ENCODE results near the gene SUSD6.
"Not testable (repeated sequence)": the region's sequence is repeated elsewhere in the genome, so short reads cannot be mapped to it uniquely, and the experiment has no call there.

Gene SUSD6

DNA sequence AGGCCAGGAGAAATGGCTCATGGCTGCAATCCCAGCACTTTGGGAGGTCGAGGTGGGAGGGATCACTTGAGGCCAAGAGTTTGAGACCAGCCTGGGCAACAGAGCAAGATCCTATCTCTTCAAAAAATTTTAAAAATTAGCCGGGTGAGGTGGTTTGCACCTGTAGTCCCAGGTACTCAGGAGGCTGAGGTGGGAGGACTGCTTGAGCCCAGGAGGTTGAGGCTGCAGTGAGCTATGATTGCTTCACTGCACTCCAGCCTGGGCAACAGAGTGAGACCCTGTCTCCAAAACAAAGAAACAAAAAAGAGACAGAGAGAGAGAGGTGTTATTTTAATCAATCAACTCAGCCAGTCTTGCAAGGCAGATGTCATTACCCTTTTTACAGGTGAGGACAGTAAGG is 107.2 kb downstream of the SUSD6 start:
- not testable (repeated sequence) for H3K9me3 ChIP-seq (ENCODE audit: control insufficient read depth, low read length); H3K27me3 ChIP-seq (ENCODE audit: control insufficient read depth, insufficient read depth, low read length); H3K36me3 ChIP-seq (ENCODE audit: control insufficient read depth, insufficient read depth, low read length); H3K4me3 ChIP-seq (ENCODE audit: low read length); H3K9ac ChIP-seq (ENCODE audit: low read length)
- peaks cover 20% of the 10 kb centered on the region for H3K4me1 ChIP-seq (ENCODE audit: control insufficient read depth, insufficient read depth, low read length)

DNA sequence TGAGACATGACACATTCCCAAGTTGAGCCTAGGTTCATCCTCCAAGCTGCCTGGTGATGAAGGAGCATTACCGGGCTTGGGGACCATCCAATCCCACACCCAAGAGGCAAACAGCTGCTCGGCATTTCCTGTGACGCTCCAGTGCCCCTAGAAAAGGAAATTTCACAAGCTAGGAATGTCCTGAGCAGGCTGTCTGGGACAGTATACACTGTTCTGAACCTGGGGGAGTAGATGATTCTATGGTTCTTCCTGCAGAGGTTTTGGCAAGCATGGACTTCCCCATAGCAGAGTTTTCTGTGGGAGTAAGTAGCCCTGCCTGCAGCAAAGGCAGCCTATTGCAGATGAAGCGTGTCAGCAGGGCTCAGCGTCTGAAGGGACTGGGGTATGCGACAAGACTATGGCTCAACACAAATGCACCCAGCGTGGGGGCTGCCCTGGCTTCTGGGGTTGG is 108.1 kb downstream of the SUSD6 start:
- Histone ChIP-seq H3K9me3 (ENCODE audit: control insufficient read depth, low read length) (no peaks in the 10 kb centered on the region), H3K9ac (ENCODE audit: low read length) (no peak overlapping the region), H3K4me3 (ENCODE audit: low read length) (no peak overlapping the region), H3K36me3 (ENCODE audit: control insufficient read depth, insufficient read depth, low read length) (no peaks in the 10 kb centered on the region), H3K4me1 (ENCODE audit: control insufficient read depth, insufficient read depth, low read length) (peaks cover 12% of the 10 kb centered on the region), H3K27me3 (ENCODE audit: control insufficient read depth, insufficient read depth, low read length) (no peaks in the 10 kb centered on the region)

DNA sequence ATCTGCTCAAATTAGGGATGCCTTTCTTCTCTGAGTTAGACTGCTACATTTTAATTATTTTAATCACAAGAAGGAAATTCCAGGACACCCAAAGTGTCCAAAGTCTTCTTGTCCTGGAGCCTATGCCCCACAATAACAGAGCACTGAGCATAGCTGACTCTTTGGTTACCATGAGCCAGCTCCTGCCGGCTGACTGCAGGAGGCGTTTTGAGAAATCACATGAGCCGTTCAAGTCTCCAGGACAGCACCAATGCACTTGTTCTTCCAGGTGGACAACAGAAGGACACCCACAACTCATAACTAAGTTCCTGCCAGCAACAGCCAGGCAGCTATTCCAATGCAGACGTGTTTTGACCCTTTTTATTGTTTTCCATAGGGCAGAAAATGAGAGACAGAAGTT is 109.5 kb downstream of the SUSD6 start:
- Histone ChIP-seq H3K4me3 (ENCODE audit: low read length) (no peak overlapping the region), H3K4me1 (ENCODE audit: control insufficient read depth, insufficient read depth, low read length) (peaks cover 10% of the 10 kb centered on the region), H3K27me3 (ENCODE audit: control insufficient read depth, insufficient read depth, low read length) (no peaks in the 10 kb centered on the region), H3K9me3 (ENCODE audit: control insufficient read depth, low read length) (no peaks in the 10 kb centered on the region), H3K36me3 (ENCODE audit: control insufficient read depth, insufficient read depth, low read length) (no peaks in the 10 kb centered on the region), H3K9ac (ENCODE audit: low read length) (no peak overlapping the region)

DNA sequence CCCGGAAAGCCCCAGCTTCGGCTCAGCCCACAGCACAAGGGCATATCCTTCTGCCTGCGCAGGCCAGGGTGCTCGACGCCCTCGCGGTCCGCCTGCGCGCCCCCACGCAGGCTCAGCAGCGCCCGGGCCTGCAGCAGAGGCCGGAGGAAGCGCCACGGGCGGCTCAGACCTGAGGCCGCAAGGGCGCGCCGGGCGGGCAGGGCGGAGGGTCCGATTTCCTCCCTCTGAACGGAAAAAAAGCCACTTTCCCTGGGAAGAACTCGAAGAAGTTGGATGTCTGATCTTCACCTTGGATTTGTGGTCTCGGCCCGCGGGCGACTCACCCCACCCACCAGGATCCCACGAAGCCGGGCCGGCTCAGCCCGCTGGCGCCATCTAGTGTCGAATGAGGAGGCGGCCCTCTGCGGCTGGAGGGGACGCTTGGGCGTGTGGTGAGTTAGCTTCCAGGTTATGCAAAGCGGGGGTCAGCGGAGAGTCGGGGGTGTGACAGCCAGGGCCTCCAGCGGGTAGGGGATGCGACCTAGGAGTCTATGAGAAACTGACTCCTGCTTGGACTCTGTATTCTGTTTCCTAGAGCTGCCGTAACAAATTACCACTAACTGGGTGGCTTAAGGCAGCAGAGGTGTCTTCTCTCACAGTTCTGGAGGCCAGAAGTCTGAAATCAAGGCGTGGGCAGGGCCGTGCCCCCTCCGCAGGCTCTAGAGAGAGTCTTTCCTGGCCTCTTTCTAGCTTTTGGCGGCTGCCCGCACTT is 115.5 kb downstream of the SUSD6 start:
- H3K9ac ChIP-seq (ENCODE audit: low read length), result peak overlapping the region; percentile 73

DNA sequence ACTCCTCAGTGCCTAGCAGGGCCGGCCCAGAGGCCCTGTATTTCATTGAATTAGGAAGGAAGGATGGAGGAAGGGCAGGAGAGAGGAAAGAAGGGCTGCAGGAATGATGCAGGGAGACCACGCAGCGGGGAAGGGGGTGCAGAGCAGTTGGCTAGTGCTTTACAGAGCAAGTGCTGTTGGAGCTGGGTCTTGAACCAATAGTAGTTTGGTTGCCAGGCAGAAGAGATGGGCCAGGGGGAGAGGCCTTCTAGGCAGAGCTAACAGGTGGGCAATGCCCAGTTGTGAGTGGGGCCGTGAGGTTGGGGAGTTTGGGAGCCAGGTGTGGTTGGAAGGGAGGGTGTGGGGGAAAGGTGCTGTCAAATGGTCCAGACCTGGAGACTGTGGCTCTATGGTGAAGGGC is 116.5 kb downstream of the SUSD6 start:
- Histone ChIP-seq H3K4me3 (ENCODE audit: low read length) (no peak overlapping the region), H3K9ac (ENCODE audit: low read length) (no peak overlapping the region), H3K4me1 (ENCODE audit: control insufficient read depth, insufficient read depth, low read length) (peaks cover 11% of the 10 kb centered on the region), H3K27me3 (ENCODE audit: control insufficient read depth, insufficient read depth, low read length) (no peaks in the 10 kb centered on the region), H3K9me3 (ENCODE audit: control insufficient read depth, low read length) (no peaks in the 10 kb centered on the region), H3K36me3 (ENCODE audit: control insufficient read depth, insufficient read depth, low read length) (no peaks in the 10 kb centered on the region)

More for the DNA sequence above, 115.5 kb downstream of the SUSD6 start:
- Histone ChIP-seq H3K4me3 (ENCODE audit: low read length) (peak overlapping the region; percentile 50), H3K4me1 (ENCODE audit: control insufficient read depth, insufficient read depth, low read length) (peaks cover 11% of the 10 kb centered on the region), H3K27me3 (ENCODE audit: control insufficient read depth, insufficient read depth, low read length) (no peaks in the 10 kb centered on the region), H3K36me3 (ENCODE audit: control insufficient read depth, insufficient read depth, low read length) (no peaks in the 10 kb centered on the region), H3K9me3 (ENCODE audit: control insufficient read depth, low read length) (no peaks in the 10 kb centered on the region)

DNA sequence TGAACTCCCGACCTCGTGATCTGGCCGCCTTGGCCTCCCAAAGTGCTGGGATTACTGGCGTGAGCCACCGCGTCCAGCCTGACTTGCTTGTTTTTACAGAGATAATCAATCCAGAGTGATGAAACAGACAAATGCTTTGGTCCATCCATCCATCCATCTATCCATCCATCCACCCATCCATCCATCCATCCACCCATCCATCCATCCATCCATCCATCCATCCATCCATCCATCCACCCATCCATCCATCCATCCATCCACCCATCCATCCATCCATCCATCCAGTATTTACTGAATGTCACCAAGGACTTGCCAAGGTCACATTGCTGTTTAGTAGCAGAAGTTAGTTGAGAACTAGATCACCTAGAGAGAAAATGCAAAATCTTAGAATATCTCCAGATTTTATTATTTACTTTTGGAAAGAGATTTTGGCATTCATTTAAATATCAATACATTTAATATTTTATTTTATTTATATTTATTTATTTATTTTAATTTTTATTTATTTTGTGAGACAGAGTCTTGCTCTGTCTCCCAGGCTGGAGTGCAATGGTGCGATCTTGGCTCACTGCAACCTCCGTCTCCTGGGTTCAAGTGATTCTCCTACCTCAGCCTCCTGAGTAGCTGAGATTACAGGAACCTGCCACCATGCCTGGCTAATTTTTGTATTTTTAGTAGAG is 120.7 kb downstream of the SUSD6 start:
- H3K9ac ChIP-seq (ENCODE audit: low read length); H3K36me3 ChIP-seq (ENCODE audit: control insufficient read depth, insufficient read depth, low read length); H3K9me3 ChIP-seq (ENCODE audit: control insufficient read depth, low read length); H3K4me3 ChIP-seq (ENCODE audit: low read length); H3K4me1 ChIP-seq (ENCODE audit: control insufficient read depth, insufficient read depth, low read length); H3K27me3 ChIP-seq (ENCODE audit: control insufficient read depth, insufficient read depth, low read length): not testable (repeated sequence)

DNA sequence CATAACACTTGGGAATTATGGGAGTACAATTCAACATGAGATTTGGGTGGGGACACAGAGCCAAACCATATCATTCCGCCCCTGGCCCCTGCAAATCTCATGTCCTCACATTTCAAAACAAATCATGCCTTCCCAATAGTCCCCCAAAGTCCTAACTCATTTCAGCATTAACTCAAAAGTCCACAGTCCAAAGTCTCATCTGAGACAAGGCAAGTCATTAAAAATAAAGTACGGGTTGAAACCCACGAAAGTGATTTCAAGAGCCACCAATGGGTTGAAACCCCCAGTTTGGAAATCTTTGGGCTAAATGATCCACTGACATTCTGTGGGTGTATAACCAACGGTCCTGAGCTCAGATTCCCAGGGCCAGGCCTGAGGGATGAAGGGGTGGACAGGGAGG is 125.0 kb downstream of the SUSD6 start:
- H3K9me3 ChIP-seq (ENCODE audit: control insufficient read depth, low read length); H3K36me3 ChIP-seq (ENCODE audit: control insufficient read depth, insufficient read depth, low read length); H3K4me3 ChIP-seq (ENCODE audit: low read length); H3K27me3 ChIP-seq (ENCODE audit: control insufficient read depth, insufficient read depth, low read length); H3K9ac ChIP-seq (ENCODE audit: low read length); H3K4me1 ChIP-seq (ENCODE audit: control insufficient read depth, insufficient read depth, low read length): not testable (repeated sequence)

DNA sequence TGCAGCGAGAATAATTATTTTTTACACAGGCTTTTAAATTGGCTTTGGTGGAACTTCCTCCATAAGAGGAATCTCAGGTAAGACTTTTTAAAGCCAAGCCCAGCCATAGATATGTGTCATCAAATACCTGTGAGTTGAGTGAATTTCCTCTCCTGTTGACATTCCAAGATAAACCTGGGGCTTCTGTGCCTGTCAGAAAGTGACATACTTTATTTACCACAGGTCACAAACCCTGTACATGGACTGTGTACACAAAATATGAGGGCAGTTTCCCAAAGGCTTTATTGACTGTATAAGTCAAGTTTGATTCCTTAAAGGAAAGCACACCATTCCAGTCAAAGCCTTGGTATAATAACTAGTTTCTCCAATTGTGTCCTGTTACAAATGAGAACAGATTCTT is 129.7 kb downstream of the SUSD6 start:
- Histone ChIP-seq H3K9me3 (ENCODE audit: control insufficient read depth, low read length) (no peaks in the 10 kb centered on the region), H3K4me3 (ENCODE audit: low read length) (no peak overlapping the region), H3K27me3 (ENCODE audit: control insufficient read depth, insufficient read depth, low read length) (no peaks in the 10 kb centered on the region), H3K4me1 (ENCODE audit: control insufficient read depth, insufficient read depth, low read length) (no peaks in the 10 kb centered on the region), H3K36me3 (ENCODE audit: control insufficient read depth, insufficient read depth, low read length) (no peaks in the 10 kb centered on the region), H3K9ac (ENCODE audit: low read length) (no peak overlapping the region)

DNA sequence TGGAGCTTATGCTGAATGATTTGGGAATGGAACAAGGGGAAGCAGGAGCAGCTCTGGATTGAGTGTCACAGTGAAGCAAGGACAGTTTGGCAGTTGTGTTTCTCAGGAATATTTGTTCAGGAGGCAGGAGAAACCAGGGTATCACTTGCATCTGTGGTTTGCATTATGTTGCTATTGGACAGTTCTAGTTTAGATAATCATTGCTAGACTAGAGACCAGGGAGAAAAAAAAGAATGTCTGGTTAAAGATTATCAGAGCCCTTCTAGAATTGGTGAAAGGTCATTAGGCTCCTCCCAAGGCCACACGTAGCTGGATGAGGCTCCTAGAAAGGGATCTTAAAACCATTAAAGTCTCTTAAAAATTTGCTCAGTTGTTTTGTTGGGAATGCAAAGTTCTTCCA is 138.6 kb downstream of the SUSD6 start:
- Histone ChIP-seq H3K9me3 (ENCODE audit: control insufficient read depth, low read length) (no peaks in the 10 kb centered on the region), H3K36me3 (ENCODE audit: control insufficient read depth, insufficient read depth, low read length) (no peaks in the 10 kb centered on the region), H3K9ac (ENCODE audit: low read length) (no peak overlapping the region), H3K4me3 (ENCODE audit: low read length) (no peak overlapping the region), H3K4me1 (ENCODE audit: control insufficient read depth, insufficient read depth, low read length) (peaks cover 8% of the 10 kb centered on the region), H3K27me3 (ENCODE audit: control insufficient read depth, insufficient read depth, low read length) (no peaks in the 10 kb centered on the region)

DNA sequence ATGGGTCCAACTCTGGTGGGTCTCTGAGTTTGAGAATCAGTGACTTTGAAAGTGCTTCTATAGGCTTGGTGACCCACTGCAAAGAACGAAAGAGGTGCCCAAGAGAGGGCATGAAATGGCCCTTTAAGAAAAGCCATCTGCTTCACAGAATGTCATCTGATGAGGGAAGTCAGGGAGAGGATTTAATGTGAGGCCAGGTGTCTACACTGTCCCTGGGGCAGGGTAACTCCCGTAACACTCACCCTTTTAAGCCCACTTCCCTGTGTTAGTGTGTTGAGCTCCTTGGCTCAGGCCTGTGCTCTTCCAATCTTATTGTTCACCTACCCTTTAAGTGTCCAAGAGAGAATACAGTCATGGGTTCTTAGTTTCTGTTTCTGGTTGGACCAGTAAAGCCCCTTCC is 139.1 kb downstream of the SUSD6 start:
- Histone ChIP-seq H3K27me3 (ENCODE audit: control insufficient read depth, insufficient read depth, low read length) (no peaks in the 10 kb centered on the region), H3K4me3 (ENCODE audit: low read length) (no peak overlapping the region), H3K4me1 (ENCODE audit: control insufficient read depth, insufficient read depth, low read length) (peaks cover 12% of the 10 kb centered on the region), H3K36me3 (ENCODE audit: control insufficient read depth, insufficient read depth, low read length) (no peaks in the 10 kb centered on the region), H3K9ac (ENCODE audit: low read length) (no peak overlapping the region), H3K9me3 (ENCODE audit: control insufficient read depth, low read length) (no peaks in the 10 kb centered on the region)

DNA sequence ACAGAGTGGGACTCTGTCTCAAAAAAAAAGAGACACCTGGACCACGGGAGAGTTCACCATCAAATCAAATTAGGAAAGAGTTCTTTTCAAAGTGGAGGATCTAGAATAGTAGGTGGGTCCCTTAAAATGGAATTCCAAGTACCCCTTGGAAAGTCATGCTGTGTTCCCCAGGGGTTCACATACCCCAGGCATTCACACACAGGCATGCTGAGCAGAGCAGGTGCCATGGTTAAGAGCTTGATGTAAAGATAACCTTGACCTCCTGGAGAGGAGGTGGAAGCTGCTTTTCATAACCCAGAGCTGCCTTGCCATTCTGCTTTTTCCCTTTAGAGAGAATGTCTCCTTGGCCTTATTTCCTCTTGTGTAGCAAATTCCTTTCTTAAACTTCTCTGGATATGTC is 141.4 kb downstream of the SUSD6 start:
- Histone ChIP-seq H3K27me3 (ENCODE audit: control insufficient read depth, insufficient read depth, low read length) (no peaks in the 10 kb centered on the region), H3K36me3 (ENCODE audit: control insufficient read depth, insufficient read depth, low read length) (no peaks in the 10 kb centered on the region), H3K9ac (ENCODE audit: low read length) (no peak overlapping the region), H3K4me1 (ENCODE audit: control insufficient read depth, insufficient read depth, low read length) (peaks cover 21% of the 10 kb centered on the region), H3K4me3 (ENCODE audit: low read length) (no peak overlapping the region), H3K9me3 (ENCODE audit: control insufficient read depth, low read length) (no peaks in the 10 kb centered on the region)

DNA sequence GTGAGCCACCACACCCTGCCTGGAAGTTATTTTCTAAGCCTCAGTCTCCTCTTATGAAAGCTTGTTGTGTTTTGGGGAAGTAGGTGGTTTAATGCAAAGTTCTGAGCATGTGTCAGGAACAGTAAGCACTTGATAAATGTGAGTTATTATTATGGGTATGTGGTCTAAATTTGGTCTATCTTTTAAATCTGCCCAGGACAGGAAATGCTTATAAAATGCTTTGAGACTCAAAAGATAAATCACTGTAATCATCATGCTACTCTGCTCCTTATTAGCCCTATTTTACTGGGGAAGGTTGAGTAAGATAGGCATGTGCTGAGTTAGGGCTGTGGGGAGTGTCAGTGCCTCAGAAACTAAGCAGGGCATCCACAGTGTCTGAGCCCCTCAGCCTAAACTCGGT is 142.5 kb downstream of the SUSD6 start:
- Histone ChIP-seq H3K4me3 (ENCODE audit: low read length) (no peak overlapping the region), H3K27me3 (ENCODE audit: control insufficient read depth, insufficient read depth, low read length) (no peaks in the 10 kb centered on the region), H3K9ac (ENCODE audit: low read length) (no peak overlapping the region), H3K36me3 (ENCODE audit: control insufficient read depth, insufficient read depth, low read length) (no peaks in the 10 kb centered on the region), H3K9me3 (ENCODE audit: control insufficient read depth, low read length) (no peaks in the 10 kb centered on the region), H3K4me1 (ENCODE audit: control insufficient read depth, insufficient read depth, low read length) (peaks cover 21% of the 10 kb centered on the region)
